ENCODE measurements around the gene CLDN7.

CLDN7 gene

DNA sequence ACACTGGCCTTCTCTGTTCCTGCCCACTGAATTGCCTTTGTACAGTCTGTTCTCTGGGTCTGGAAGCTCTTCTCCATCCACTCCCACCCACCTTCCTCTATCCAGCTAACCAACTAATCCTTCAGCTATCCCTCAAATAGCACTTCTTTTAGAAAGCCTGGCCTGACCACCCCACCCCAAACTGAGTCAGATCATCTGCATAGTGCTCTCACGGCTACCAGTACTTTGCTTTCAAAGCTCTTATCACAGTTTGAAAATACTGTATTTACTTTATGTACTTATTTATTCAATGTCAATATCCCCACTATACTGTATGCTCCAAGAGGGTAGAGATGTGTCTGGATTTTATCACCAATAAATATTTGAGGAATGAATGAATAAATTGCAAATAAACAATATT, 4.5 kb upstream of the CLDN7 start:
- TF ChIP-seq, protein P1, sequence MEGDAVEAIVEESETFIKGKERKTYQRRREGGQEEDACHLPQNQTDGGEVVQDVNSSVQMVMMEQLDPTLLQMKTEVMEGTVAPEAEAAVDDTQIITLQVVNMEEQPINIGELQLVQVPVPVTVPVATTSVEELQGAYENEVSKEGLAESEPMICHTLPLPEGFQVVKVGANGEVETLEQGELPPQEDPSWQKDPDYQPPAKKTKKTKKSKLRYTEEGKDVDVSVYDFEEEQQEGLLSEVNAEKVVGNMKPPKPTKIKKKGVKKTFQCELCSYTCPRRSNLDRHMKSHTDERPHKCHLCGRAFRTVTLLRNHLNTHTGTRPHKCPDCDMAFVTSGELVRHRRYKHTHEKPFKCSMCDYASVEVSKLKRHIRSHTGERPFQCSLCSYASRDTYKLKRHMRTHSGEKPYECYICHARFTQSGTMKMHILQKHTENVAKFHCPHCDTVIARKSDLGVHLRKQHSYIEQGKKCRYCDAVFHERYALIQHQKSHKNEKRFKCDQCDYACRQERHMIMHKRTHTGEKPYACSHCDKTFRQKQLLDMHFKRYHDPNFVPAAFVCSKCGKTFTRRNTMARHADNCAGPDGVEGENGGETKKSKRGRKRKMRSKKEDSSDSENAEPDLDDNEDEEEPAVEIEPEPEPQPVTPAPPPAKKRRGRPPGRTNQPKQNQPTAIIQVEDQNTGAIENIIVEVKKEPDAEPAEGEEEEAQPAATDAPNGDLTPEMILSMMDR (IDR thresholded peaks at IDR 0.05): no peak
- no peak for TF ChIP-seq ZFX (IDR thresholded peaks at IDR 0.05; ENCODE audit: borderline replicate concordance)
- peak overlapping the region; percentile 61 for H3K27ac ChIP-seq

DNA sequence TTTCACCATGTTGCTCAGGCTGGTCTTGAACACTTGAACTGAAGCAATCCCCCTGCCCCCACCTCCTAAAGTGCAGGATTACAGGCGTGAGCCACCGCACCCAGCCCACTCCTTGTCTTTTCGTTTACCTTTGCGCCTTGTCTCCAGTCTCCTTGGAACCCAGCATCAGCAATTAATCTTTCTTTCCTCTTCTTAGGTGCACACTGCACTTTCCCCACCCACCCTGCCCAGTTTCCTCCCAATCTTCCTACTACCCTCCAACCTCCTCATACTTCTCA, 1.5 kb upstream of the CLDN7 start:
- peak overlapping the region; percentile 99 for H3K27ac ChIP-seq

DNA sequence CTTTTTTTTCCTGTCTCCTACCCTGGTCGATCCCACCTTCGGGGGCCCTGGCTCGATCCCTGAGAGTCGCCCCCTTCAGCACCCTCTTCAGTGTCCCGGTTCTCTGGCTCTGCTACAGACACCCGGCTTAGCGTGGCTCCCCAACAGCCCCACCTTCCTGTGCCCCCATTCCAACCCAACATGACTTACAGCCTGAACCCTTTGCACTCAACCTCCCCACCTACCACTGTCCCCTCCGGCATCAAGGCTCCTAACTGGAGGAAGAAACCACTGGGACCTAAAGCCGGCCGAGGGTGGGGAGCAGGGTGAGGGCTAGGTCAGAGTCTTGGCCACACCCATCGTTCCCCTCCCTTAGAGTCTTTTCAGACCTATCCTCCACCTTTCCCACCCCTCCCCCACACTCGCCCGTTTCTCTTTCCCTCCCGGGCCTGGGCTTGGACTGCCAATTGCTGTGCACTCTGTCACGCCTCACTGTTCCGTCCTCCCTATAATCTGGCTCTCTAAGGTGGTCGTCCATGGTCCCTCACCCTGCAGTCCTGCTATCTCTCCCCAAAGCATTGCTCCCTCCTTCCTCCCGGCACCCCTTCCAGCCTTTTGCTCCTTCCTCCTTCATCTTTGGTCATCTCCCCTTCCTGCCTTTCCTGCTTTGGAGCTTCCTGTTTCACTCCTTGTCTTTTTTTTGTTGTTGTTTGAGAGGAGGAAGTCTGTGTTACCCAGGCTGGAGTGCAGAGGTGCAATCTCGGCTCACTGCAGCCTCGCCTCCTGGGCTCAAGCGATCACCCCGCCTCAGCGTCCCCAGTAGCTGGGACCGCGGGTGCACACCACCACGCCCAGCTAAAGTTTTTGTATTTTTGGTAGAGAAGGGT, 890 bp upstream of the CLDN7 start:
- TF ChIP-seq, protein P1 (IDR thresholded peaks at IDR 0.05): no peak
- TF ChIP-seq ZFX (IDR thresholded peaks at IDR 0.05; ENCODE audit: borderline replicate concordance): no peak
- peak overlapping the region; percentile 99 for H3K27ac ChIP-seq

More for the DNA sequence above, 1.5 kb upstream of the CLDN7 start:
- no peak for TF ChIP-seq ZFX (IDR thresholded peaks at IDR 0.05; ENCODE audit: borderline replicate concordance)
- TF ChIP-seq, protein P1 (IDR thresholded peaks at IDR 0.05): no peak

DNA sequence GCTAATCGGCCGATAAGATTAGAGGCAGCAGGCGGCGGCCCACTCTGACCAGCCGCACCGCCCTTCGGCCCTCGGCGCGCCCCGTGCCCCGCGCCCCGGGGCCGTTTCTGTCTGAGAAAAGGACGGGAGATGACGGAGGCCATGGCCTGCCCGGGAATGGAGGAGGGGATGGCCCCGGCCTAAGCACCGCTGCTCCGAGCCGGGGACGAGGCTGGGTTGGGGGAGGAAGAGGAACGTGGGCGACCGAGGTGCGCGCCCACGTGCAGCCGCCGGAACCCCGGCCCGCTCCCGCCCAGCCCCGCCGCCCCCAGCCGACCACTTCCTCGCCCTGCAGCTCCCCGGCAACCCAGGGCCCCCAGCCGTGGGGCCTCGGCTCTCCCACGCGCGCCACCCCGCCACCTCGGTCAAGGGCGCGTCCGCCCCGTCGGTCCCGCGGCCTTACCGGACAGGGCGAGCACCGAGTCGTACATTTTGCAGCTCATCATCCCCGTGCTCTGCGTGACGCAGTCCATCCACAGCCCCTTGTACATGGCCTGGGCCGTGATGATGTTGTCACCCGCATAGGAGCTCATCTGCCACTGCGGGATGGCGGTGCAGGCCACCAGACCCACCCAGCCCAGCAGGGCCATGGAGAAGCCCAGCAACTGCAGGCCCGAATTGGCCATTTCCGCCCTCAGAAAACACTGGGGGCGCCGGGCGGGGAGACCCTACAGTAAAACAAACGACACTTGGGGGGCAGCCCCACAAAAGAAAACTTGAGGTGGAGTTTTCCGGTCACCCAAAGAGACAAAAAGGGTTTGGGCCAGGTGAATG, 693 bp downstream of the CLDN7 start:
- no peak for TF ChIP-seq ZFX (IDR thresholded peaks at IDR 0.05; ENCODE audit: borderline replicate concordance)
- TF ChIP-seq, protein P1 (IDR thresholded peaks at IDR 0.05): no peak
- peak overlapping the region; percentile 99 for H3K27ac ChIP-seq

DNA sequence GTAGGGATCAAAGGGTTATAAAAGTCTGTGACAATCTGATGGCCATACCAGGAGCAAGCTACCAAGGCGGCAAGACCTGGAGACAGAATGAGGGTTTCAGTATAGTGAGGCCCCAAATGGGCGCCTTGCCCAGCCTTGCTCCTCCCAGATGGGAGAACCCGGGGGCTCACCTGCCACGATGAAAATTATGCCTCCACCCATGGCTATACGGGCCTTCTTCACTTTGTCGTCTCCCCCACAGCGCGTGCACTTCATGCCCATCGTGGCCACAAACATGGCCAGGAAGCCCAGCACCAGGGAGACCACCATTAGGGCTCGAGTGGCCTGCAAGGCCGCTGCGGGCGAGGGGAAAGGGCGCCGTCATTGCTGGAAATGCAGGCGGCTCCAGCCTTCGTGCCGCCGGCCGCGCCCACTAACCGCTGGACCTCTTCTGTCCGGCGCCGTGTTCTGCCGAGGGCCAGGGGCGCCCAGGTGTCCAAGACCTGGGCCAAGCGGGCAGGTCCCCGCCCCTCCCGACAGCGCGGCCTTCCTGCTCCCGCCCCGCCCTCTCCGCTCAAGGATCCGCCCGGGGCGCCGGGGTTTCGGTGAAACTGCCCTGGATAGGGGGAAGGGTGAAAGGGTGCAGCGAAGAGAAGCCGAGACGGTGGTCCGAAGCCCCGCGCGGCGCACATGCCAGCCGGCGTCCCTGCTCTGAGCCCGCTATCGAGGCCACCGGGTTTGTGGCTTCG, 1.5 kb downstream of the CLDN7 start:
- TF ChIP-seq, protein P1 (IDR thresholded peaks at IDR 0.05): no peak
- TF ChIP-seq ZFX (IDR thresholded peaks at IDR 0.05; ENCODE audit: borderline replicate concordance): no peak
- H3K27ac ChIP-seq: peak overlapping the region; percentile 99

DNA sequence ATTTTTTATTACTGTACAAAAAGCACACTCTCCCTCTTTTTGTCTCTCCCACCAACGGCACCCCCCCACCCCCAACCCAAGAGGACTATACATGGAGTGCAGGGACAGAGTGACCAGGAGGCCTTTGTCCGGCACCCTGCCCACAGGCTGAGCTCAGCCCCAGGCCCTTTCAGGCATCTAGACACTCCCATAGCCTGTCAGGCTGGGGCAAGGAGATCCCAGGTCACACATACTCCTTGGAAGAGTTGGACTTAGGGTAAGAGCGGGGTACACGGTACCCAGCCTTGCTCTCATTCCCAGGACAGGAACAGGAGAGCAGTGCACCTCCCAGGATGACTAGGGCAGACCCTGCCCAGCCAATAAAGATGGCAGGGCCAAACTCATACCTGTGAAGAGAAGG, 2.1 kb downstream of the CLDN7 start:
- H3K27ac ChIP-seq: peak overlapping the region; percentile 99
- TF ChIP-seq, protein P1 (IDR thresholded peaks at IDR 0.05): no peak
- TF ChIP-seq ZFX (IDR thresholded peaks at IDR 0.05; ENCODE audit: borderline replicate concordance): no peak

Measured in 22Rv1 (cell line).